Smooth muscle cell (in vitro differentiated cells): ENCODE data around the gene GOLPH3L. TPM values are rescaled to one million over a fixed set of nuclear protein-coding genes. Genes with fewer than 3 reads are reported as not detected.

Experiments
- DNase-seq: peaks from one replicate; lab custom pipeline; 2025; ENCODE audit not compliant: unreplicated experiment; lab: John Stamatoyannopoulos, UW
- H2AFZ ChIP-seq: fragments of 200-600 bp; sonication (generic); 2 replicates; pipeline ENCODE4 v1.6.0; 2016; ENCODE audit warnings: antibody characterized with exemption, low read depth, mild to moderate bottlenecking
- H3F3A ChIP-seq: fragments of 200-600 bp; sonication (generic); 2 replicates; pipeline ENCODE4 v1.6.0; 2017; ENCODE audit warnings: antibody characterized with exemption, low read depth
- H3K27ac ChIP-seq: fragments of 200-600 bp; sonication (generic); 2 replicates; pipeline ENCODE4 v1.5.1; 2016; ENCODE audit warnings: low read depth, mild to moderate bottlenecking
- H3K27me3 ChIP-seq: fragments of 200-600 bp; sonication (generic); 2 replicates; pipeline ENCODE4 v1.6.1; 2016; ENCODE audit warnings: low read depth, mild to moderate bottlenecking
- H3K36me3 ChIP-seq: fragments of 200-600 bp; sonication (generic); 2 replicates; pipeline ENCODE4 v1.5.1; 2016; ENCODE audit warnings: low read depth
- H3K4me1 ChIP-seq: fragments of 200-600 bp; sonication (generic); 2 replicates; pipeline ENCODE4 v1.5.1; 2016; ENCODE audit warnings: low read depth
- H3K4me2 ChIP-seq: fragments of 200-600 bp; sonication (generic); 2 replicates; pipeline ENCODE4 v1.6.0; 2016; ENCODE audit warnings: mild to moderate bottlenecking
- H3K4me3 ChIP-seq: fragments of 200-600 bp; sonication (generic); 2 replicates; pipeline ENCODE4 v1.5.1; 2016; ENCODE audit warnings: mild to moderate bottlenecking
- H3K79me2 ChIP-seq: fragments of 200-600 bp; sonication (generic); 2 replicates; pipeline ENCODE4 v1.6.0; 2016; ENCODE audit warnings: low read depth, mild to moderate bottlenecking
- H3K9ac ChIP-seq: fragments of 200-600 bp; sonication (generic); 2 replicates; pipeline ENCODE4 v1.6.0; 2016; ENCODE audit warnings: low read depth
- H3K9me3 ChIP-seq: fragments of 200-600 bp; sonication (generic); replicated peaks from 2 replicates; pipeline ENCODE4 v1.5.1; 2016; ENCODE audit warnings: low read depth
- H4K20me1 ChIP-seq: fragments of 200-600 bp; sonication (generic); 2 replicates; pipeline ENCODE4 v1.6.0; 2016; ENCODE audit warnings: low read depth
- CTCF ChIP-seq: fragments of 200-600 bp; sonication (generic); IDR thresholded peaks from 2 replicates; pipeline ENCODE4 v1.5.1; 2017; ENCODE audit warnings: borderline replicate concordance, mild to moderate bottlenecking, antibody characterized with exemption; ENCODE audit not compliant: insufficient read depth, poor library complexity, severe bottlenecking
- WGBS: methylation state at CpG from one replicate; pipeline ENCODE4 v1.1.7; 2016; ENCODE audit warnings: low lambda C conversion rate; 5-methylcytosine and 5-hydroxymethylcytosine counted together
- polyA plus RNA-seq: library from polyadenylated mRNA; unstranded; fragments of >200 nt; fragmentation: Nextera tagmentation; extraction: Ambion mirVana; gene quantifications from 2 replicates; pipeline ENCODE4 v1.2.1, GENCODE V29; 2016
- total RNA-seq: library from RNA; depleted of rRNA; stranded (reverse); fragments of >200 nt; gene quantifications from 2 replicates; pipeline ENCODE4 v1.2.3, GENCODE V29; 2014

The GOLPH3L gene
- total and polyA plus RNA-seq, 2 experiments from 2014 or later = 9.9 to 10.7 TPM

DNA sequence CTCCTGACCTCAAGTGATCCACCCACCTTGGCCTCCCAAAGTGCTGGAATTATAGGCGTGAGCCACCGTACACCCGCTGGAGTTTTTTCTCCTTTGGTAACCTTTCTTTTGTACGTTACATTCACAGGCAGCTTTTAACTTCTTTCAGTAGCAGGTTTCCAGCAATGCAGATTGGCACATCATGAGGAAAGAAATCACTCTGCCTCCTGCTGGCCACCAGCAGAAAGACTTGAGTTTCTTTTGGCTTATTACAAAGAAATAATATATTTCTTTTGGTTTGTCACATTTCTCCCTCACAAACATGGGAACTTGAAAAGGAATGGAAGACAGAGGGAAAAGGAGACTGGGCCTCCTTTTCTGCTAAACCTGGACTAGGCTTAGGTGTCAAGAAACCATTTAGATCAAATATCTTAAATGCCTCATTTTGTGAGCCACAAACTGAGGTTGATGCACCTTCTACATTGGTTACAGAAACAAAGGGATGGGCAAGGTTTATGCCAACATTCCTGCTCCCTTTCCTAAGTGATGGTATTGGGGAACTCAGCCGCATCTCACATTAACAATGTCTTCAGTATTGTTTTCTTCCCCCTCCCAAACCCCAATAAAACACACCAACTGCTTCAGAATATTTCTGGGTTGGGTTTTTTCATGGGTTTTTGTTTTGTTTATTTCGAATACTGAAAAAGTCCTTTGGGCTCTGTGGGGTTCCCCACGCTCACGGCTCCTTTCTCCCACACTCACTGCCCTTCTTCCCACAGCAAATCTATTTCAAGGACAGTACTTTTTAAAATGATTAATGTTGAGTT, 75.3 kb downstream of the GOLPH3L start:
- peak; percentile 68 for TF ChIP-seq CTCF
- Histone ChIP-seq H3F3A (peaks cover 25% of the 10 kb centered on the region), H3K36me3 (peaks cover 3% of the 10 kb centered on the region), H3K9me3 (no peaks in the 10 kb centered on the region), H3K4me2 (no peak overlapping the region), H3K9ac (no peak overlapping the region), H4K20me1 (peaks cover 17% of the 10 kb centered on the region), H3K4me1 (no peaks in the 10 kb centered on the region), H3K27me3 (no peaks in the 10 kb centered on the region), H2AFZ (no peak overlapping the region), H3K27ac (no peak overlapping the region), H3K4me3 (no peak overlapping the region), H3K79me2 (no peaks in the 10 kb centered on the region)
- 86% methylated on average over 8 of the region's 8 CpGs for WGBS
- DNase-seq = no peak

- Histone ChIP-seq H3K36me3 (peaks cover 3% of the 10 kb centered on the region), H3K79me2 (no peaks in the 10 kb centered on the region), H3K4me1 (no peaks in the 10 kb centered on the region), H4K20me1 (peaks cover 17% of the 10 kb centered on the region), H3K9ac (no peak overlapping the region), H3K4me2 (no peak overlapping the region), H3K27ac (peak overlapping the region; percentile 61), H2AFZ (no peak overlapping the region), H3K4me3 (no peak overlapping the region), H3K27me3 (no peaks in the 10 kb centered on the region), H3K9me3 (no peaks in the 10 kb centered on the region), H3F3A (peaks cover 28% of the 10 kb centered on the region)
- DNase-seq = no peak
- no peak for TF ChIP-seq CTCF
- WGBS = 96% methylated on average over 2 of the region's 2 CpGs
Measured at GRCh38 chr1:150620919-150621318, 76.0 kb downstream of the GOLPH3L start.

- WGBS = 19% methylated on average over 4 of the region's 4 CpGs
- H3K4me3 ChIP-seq = no peak overlapping the region
- peak overlapping the region; percentile 14 for H3K4me2 ChIP-seq
- H3K4me1 ChIP-seq = no peaks in the 10 kb centered on the region
- H3K9me3 ChIP-seq = no peaks in the 10 kb centered on the region
- peaks cover 13% of the 10 kb centered on the region for H4K20me1 ChIP-seq
- no peak overlapping the region for H2AFZ ChIP-seq
- peaks cover 3% of the 10 kb centered on the region for H3K36me3 ChIP-seq
- no peak for DNase-seq
- no peaks in the 10 kb centered on the region for H3K27me3 ChIP-seq
- TF ChIP-seq CTCF = peak; percentile 7
- H3K27ac ChIP-seq = peak overlapping the region; percentile 61
- H3K9ac ChIP-seq = no peak overlapping the region
- H3K79me2 ChIP-seq = no peaks in the 10 kb centered on the region
- H3F3A ChIP-seq = peaks cover 37% of the 10 kb centered on the region
Measured at GRCh38 chr1:150619576-150620509, 77.1 kb downstream of the GOLPH3L start.
